Transverse colon (tissue), 4 donors: Measurements from ENCODE around the gene RPIA. TPM values are rescaled to one million over a fixed set of nuclear protein-coding genes. Genes with fewer than 3 reads are reported as not detected.

Experiments used
- DNase-seq: peaks from one replicate; pipeline ENCODE4 v3.0.0-alpha.2; 2019
- H3K27ac ChIP-seq, 4 donors: fragments of 200-600 bp; sonication (generic); 2 replicates each; pipeline ENCODE4 v1.5.1; 2016 to 2018; ENCODE audit warnings: inconsistent platforms in 4 of 4
- H3K27me3 ChIP-seq: fragments of 200-600 bp; sonication (generic); 2 replicates; pipeline ENCODE4 v1.5.1; 2017; ENCODE audit warnings: inconsistent platforms
- H3K36me3 ChIP-seq, 4 donors: fragments of 200-600 bp; sonication (generic); 2 replicates each; pipeline ENCODE4 v1.5.1; 2017 to 2019; ENCODE audit warnings: inconsistent platforms in 4 of 4
- H3K4me1 ChIP-seq, 4 donors: fragments of 200-600 bp; sonication (generic); 2 replicates each; pipeline ENCODE4 v1.5.1; 2017 to 2020; ENCODE audit warnings: inconsistent platforms in 4 of 4
- H3K4me3 ChIP-seq, 4 donors: fragments of 200-600 bp; sonication (generic); 1 replicate in 1 of 4; 2 replicates in 3 of 4; pipeline versions ENCODE4 v1.5.1 to v1.6.1; 2017 to 2019; ENCODE audit warnings: inconsistent platforms in 4 of 4
- H3K9me3 ChIP-seq, 2 donors: fragments of 200-600 bp; sonication (generic); 2 replicates each; pipeline ENCODE4 v1.5.1; 2017 to 2019; ENCODE audit warnings: inconsistent platforms in 2 of 2
- EP300 ChIP-seq: sonication (generic); formaldehyde crosslinking; IDR thresholded peaks from one replicate; pipeline ENCODE4 v1.6.1; 2017; ENCODE audit warnings: antibody characterized with exemption, low read depth
- POLR2A ChIP-seq: fragments of 450-650 bp; IDR thresholded peaks from one replicate; pipeline ENCODE4 v1.6.1; 2016; ENCODE audit warnings: antibody characterized with exemption, mild to moderate bottlenecking, moderate library complexity
- POLR2AphosphoS5 ChIP-seq, 3 donors: sonication (generic); formaldehyde crosslinking; IDR thresholded peaks; one replicate each; pipeline ENCODE4 v1.6.1; 2016; ENCODE audit warnings: antibody characterized with exemption in 3 of 3
- WGBS, 2 donors: methylation state at CpG; one replicate each; pipeline ENCODE4 v1.1.5; 2018; ENCODE audit warnings: low coverage in 1 of 2; 5-methylcytosine and 5-hydroxymethylcytosine counted together
- in situ Hi-C, 4 donors: fragments of 200-750 bp; cut with MboI; loops; one replicate each; pipeline versions ENCODE4 v1.15.0 to v1.15.1; 2017; ENCODE audit warnings: low sequenced_read_pairs in 3 of 4, low pct_ligation_motif_present in 1 of 4, low pct_unique_long_range_greater_than_20kb in 1 of 4
- intact Hi-C: fragments of 100-400 bp; cut with DNase I; formaldehyde crosslinking; loops from one replicate; pipeline ENCODE4 v1.15.1; 2023; ENCODE audit warnings: low total_unique reads
- total RNA-seq, 4 donors: library from RNA; depleted of rRNA; stranded (reverse); fragments of >200 nt; gene quantifications; one replicate each; pipeline ENCODE4 v1.1.0, GENCODE V29; 2016
- TF ChIP-seq, protein P1 (sequence below), 5 experiments: fragments of 200-600 bp in 3 of 5; fragments of 450-650 bp in 2 of 5; sonication (generic) in 3 of 5; IDR thresholded peaks; 1 replicate in 2 of 5; 2 replicates in 3 of 5; pipeline ENCODE4 v1.5.1; 2016 to 2017; ENCODE audit warnings: antibody characterized with exemption in 5 of 5, inconsistent platforms in 3 of 5, mild to moderate bottlenecking in 2 of 5, moderate library complexity in 1 of 5

RPIA gene
- total RNA-seq, 4 donors from 2014 or later: 2.2 to 20.8 (median 9.7) TPM

DNA sequence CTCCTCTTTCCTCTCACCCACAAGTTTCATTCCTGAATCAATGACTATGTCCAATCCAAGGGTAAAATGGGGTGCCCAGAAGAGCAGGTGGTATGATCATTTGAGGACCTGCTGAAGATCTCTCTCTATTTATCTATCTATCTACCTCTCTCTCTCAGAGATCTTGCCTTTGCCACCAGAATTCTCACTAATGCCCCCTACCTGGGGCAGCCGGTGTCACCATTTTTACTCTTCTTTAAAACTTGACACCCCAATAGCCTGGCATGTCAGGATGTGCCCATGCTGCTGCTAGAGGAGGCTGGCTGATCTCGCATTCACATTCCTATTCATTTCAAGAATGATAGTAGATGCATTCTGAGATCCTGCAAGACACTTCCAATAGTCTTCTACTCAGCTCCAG is 24.3 kb upstream of the RPIA start:
- Histone ChIP-seq H3K27me3 (no peaks in the 10 kb centered on the region), H3K4me3 (no peak overlapping the region), H3K4me1 (peaks cover 0 to 3% (median 0%) of the 10 kb centered on the region in 4 donors), H3K27ac (no peak overlapping the region), H3K9me3 (no peaks in the 10 kb centered on the region), H3K36me3 (no peaks in the 10 kb centered on the region)
- in situ Hi-C loops: loop anchor here in 3 of 4 donors (5.0 to 10.0 kb wide), 2 partner anchors 72 to 75 kb away; no protein-coding TSS in a partner anchor
- TF ChIP-seq POLR2A: no peak
- TF ChIP-seq POLR2AphosphoS5 (IDR thresholded peaks at IDR 0.05): no peak
- no peak for TF ChIP-seq EP300
- TF ChIP-seq, protein P1, sequence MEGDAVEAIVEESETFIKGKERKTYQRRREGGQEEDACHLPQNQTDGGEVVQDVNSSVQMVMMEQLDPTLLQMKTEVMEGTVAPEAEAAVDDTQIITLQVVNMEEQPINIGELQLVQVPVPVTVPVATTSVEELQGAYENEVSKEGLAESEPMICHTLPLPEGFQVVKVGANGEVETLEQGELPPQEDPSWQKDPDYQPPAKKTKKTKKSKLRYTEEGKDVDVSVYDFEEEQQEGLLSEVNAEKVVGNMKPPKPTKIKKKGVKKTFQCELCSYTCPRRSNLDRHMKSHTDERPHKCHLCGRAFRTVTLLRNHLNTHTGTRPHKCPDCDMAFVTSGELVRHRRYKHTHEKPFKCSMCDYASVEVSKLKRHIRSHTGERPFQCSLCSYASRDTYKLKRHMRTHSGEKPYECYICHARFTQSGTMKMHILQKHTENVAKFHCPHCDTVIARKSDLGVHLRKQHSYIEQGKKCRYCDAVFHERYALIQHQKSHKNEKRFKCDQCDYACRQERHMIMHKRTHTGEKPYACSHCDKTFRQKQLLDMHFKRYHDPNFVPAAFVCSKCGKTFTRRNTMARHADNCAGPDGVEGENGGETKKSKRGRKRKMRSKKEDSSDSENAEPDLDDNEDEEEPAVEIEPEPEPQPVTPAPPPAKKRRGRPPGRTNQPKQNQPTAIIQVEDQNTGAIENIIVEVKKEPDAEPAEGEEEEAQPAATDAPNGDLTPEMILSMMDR (IDR thresholded peaks at IDR 0.05): no peak
- intact Hi-C loops: loop anchor here (5.0 kb wide), 1 partner anchor 70 kb away; no protein-coding TSS in a partner anchor
- WGBS, 2 donors: 95% methylated on average over 2 of the region's 2 CpGs; no CpG with 5 or more reads in 1 of the 2 donors
- no peak for DNase-seq

- Histone ChIP-seq H3K9me3 (no peaks in the 10 kb centered on the region), H3K36me3 (no peaks in the 10 kb centered on the region), H3K4me3 (no peak overlapping the region), H3K4me1 (peaks cover 0 to 5% (median 0%) of the 10 kb centered on the region in 4 donors), H3K27me3 (no peaks in the 10 kb centered on the region), H3K27ac (no peak overlapping the region)
- in situ Hi-C loops (loop anchor here in 3 of 4 donors (5.0 to 10.0 kb wide), 2 partner anchors 74 to 77 kb away; no protein-coding TSS in a partner anchor), intact Hi-C loops (loop anchor here (5.0 kb wide), 1 partner anchor 72 kb away; no protein-coding TSS in a partner anchor)
- TF ChIP-seq POLR2AphosphoS5 (IDR thresholded peaks at IDR 0.05) (no peak), EP300 (no peak), POLR2A (no peak)
- TF ChIP-seq, protein P1 (IDR thresholded peaks at IDR 0.05): no peak
- 69 to 100% methylated on average over 1 to 2 of the region's 2 CpGs for WGBS, 2 donors
- no peak for DNase-seq
Observed at GRCh38 chr2:88668862-88669261, 22.6 kb upstream of the RPIA start.

GRCh38 chr2:88669482-88670214 is 21.8 kb upstream of the RPIA start:
- 56 to 67% methylated on average over 6 of the region's 6 CpGs for WGBS, 2 donors
- no peaks in the 10 kb centered on the region for H3K27me3 ChIP-seq
- TF ChIP-seq, protein P1 (IDR thresholded peaks at IDR 0.05): peak; percentile 40 to 61 (median 60)
- TF ChIP-seq EP300: no peak
- peak; percentile 23 for DNase-seq
- no peak overlapping the region for H3K4me3 ChIP-seq
- in situ Hi-C loops (loop anchor here (5.0 to 10.0 kb wide), 2 partner anchors 75 to 77 kb away; no protein-coding TSS in a partner anchor), intact Hi-C loops (loop anchor here (5.0 kb wide), 1 partner anchor 72 kb away; no protein-coding TSS in a partner anchor)
- no peaks in the 10 kb centered on the region for H3K9me3 ChIP-seq
- H3K27ac ChIP-seq: no peak overlapping the region
- H3K4me1 ChIP-seq: peaks cover 0 to 5% (median 0%) of the 10 kb centered on the region in 4 donors
- H3K36me3 ChIP-seq: no peaks in the 10 kb centered on the region

- no peaks in the 10 kb centered on the region for H3K27me3 ChIP-seq
- intact Hi-C loops (no loop called here), in situ Hi-C loops (loop anchor here in 1 of 4 donors (5.0 kb wide), 1 partner anchor 80 kb away; no protein-coding TSS in a partner anchor)
- TF ChIP-seq, protein P1 (IDR thresholded peaks at IDR 0.05): peak; percentile 76 to 92 (median 89)
- no peak for TF ChIP-seq POLR2AphosphoS5 (IDR thresholded peaks at IDR 0.05)
- no peaks in the 10 kb centered on the region for H3K36me3 ChIP-seq
- H3K27ac ChIP-seq: no peak overlapping the region
- 46% methylated on average over 11 of the region's 11 CpGs; no CpG with 5 or more reads in 1 of the 2 donors for WGBS, 2 donors
- H3K4me3 ChIP-seq: no peak overlapping the region
- H3K4me1 ChIP-seq: peaks cover 0 to 5% (median 0%) of the 10 kb centered on the region in 4 donors
- DNase-seq: no peak
- H3K9me3 ChIP-seq: no peaks in the 10 kb centered on the region
Observed at GRCh38 chr2:88671786-88672427, 19.6 kb upstream of the RPIA start.
